ENCODE data around the gene POC1A.
"Not testable (repeated sequence)": the region's sequence is repeated elsewhere in the genome, so short reads cannot be mapped to it uniquely, and the experiment has no call there.

The POC1A gene

GRCh38 chr3:52175416-52176179 is 21.4 kb upstream of the POC1A start:
- H3K4me1 Mint-ChIP-seq (ENCODE audit: low read depth), result peaks cover 3% of the 10 kb centered on the region
- no peak overlapping the region for H3K4me3 Mint-ChIP-seq
- no peaks in the 10 kb centered on the region for H3K36me3 Mint-ChIP-seq
- no peaks in the 10 kb centered on the region for H3K9me3 Mint-ChIP-seq (ENCODE audit: low read depth)
- no peak overlapping the region for H3K27ac Mint-ChIP-seq
- H3K27me3 Mint-ChIP-seq, result no peaks in the 10 kb centered on the region

- no peak overlapping the region for H3K27ac Mint-ChIP-seq
- no peaks in the 10 kb centered on the region for H3K36me3 Mint-ChIP-seq
- H3K4me1 Mint-ChIP-seq (ENCODE audit: low read depth), result peaks cover 3% of the 10 kb centered on the region
These were observed 20.7 kb upstream of the POC1A start for GRCh38 chr3:52174896-52175295.

GRCh38 chr3:52173101-52173500 is 18.9 kb upstream of the POC1A start:
- Mint-ChIP-seq H3K4me1 (ENCODE audit: low read depth) (peaks cover 3% of the 10 kb centered on the region), H3K4me3 (no peak overlapping the region), H3K27me3 (no peaks in the 10 kb centered on the region), H3K9me3 (ENCODE audit: low read depth) (no peaks in the 10 kb centered on the region), H3K27ac (no peak overlapping the region), H3K36me3 (no peaks in the 10 kb centered on the region)

More at GRCh38 chr3:52174896-52175295, 20.7 kb upstream of the POC1A start:
- Mint-ChIP-seq H3K9me3 (ENCODE audit: low read depth) (no peaks in the 10 kb centered on the region), H3K27me3 (no peaks in the 10 kb centered on the region), H3K4me3 (no peak overlapping the region)

- Mint-ChIP-seq H3K27ac (no peak overlapping the region), H3K27me3 (no peaks in the 10 kb centered on the region), H3K36me3 (peaks cover 2% of the 10 kb centered on the region), H3K9me3 (ENCODE audit: low read depth) (no peaks in the 10 kb centered on the region), H3K4me1 (ENCODE audit: low read depth) (peaks cover 3% of the 10 kb centered on the region), H3K4me3 (no peak overlapping the region)
These were observed 18.1 kb upstream of the POC1A start for GRCh38 chr3:52172262-52172757.

GRCh38 chr3:52171514-52172261 is 17.5 kb upstream of the POC1A start:
- H3K4me3 Mint-ChIP-seq, result no peak overlapping the region
- peaks cover 2% of the 10 kb centered on the region for H3K36me3 Mint-ChIP-seq
- no peak overlapping the region for H3K27ac Mint-ChIP-seq
- H3K27me3 Mint-ChIP-seq, result no peaks in the 10 kb centered on the region
- H3K9me3 Mint-ChIP-seq (ENCODE audit: low read depth), result no peaks in the 10 kb centered on the region
- peaks cover 3% of the 10 kb centered on the region for H3K4me1 Mint-ChIP-seq (ENCODE audit: low read depth)

- not testable (repeated sequence) for H3K36me3 Mint-ChIP-seq; H3K4me1 Mint-ChIP-seq (ENCODE audit: low read depth); H3K9me3 Mint-ChIP-seq (ENCODE audit: low read depth); H3K4me3 Mint-ChIP-seq; H3K27me3 Mint-ChIP-seq; H3K27ac Mint-ChIP-seq
These were observed 16.0 kb upstream of the POC1A start for GRCh38 chr3:52170217-52170616.

- Mint-ChIP-seq H3K27me3 (no peaks in the 10 kb centered on the region), H3K4me1 (ENCODE audit: low read depth) (peaks cover 3% of the 10 kb centered on the region), H3K36me3 (peaks cover 2% of the 10 kb centered on the region), H3K27ac (no peak overlapping the region), H3K4me3 (no peak overlapping the region), H3K9me3 (ENCODE audit: low read depth) (no peaks in the 10 kb centered on the region)
These were observed 13.0 kb upstream of the POC1A start for GRCh38 chr3:52167240-52167639.

GRCh38 chr3:52162250-52162872 is 8.1 kb upstream of the POC1A start:
- no peaks in the 10 kb centered on the region for H3K27me3 Mint-ChIP-seq
- no peak overlapping the region for H3K4me3 Mint-ChIP-seq
- no peak overlapping the region for H3K27ac Mint-ChIP-seq
- H3K4me1 Mint-ChIP-seq (ENCODE audit: low read depth), result no peaks in the 10 kb centered on the region
- peaks cover under 1% of the 10 kb centered on the region for H3K36me3 Mint-ChIP-seq
- H3K9me3 Mint-ChIP-seq (ENCODE audit: low read depth), result no peaks in the 10 kb centered on the region

- no peaks in the 10 kb centered on the region for H3K9me3 Mint-ChIP-seq (ENCODE audit: low read depth)
- H3K27me3 Mint-ChIP-seq, result no peaks in the 10 kb centered on the region
- H3K4me3 Mint-ChIP-seq, result no peak overlapping the region
- no peak overlapping the region for H3K27ac Mint-ChIP-seq
- peaks cover 8% of the 10 kb centered on the region for H3K4me1 Mint-ChIP-seq (ENCODE audit: low read depth)
- no peaks in the 10 kb centered on the region for H3K36me3 Mint-ChIP-seq
These were observed 5.3 kb upstream of the POC1A start for GRCh38 chr3:52159503-52159902.

GRCh38 chr3:52155912-52156311 is 1.7 kb upstream of the POC1A start:
- Mint-ChIP-seq H3K4me3 (peak overlapping the region; percentile 66), H3K27me3 (no peaks in the 10 kb centered on the region), H3K4me1 (ENCODE audit: low read depth) (peaks cover 8% of the 10 kb centered on the region), H3K36me3 (no peaks in the 10 kb centered on the region), H3K9me3 (ENCODE audit: low read depth) (no peaks in the 10 kb centered on the region), H3K27ac (peak overlapping the region; percentile 30)

- H3K27me3 Mint-ChIP-seq, result no peaks in the 10 kb centered on the region
- peak overlapping the region; percentile 91 for H3K4me3 Mint-ChIP-seq
- H3K36me3 Mint-ChIP-seq, result no peaks in the 10 kb centered on the region
- H3K9me3 Mint-ChIP-seq (ENCODE audit: low read depth), result no peaks in the 10 kb centered on the region
- H3K27ac Mint-ChIP-seq, result no peak overlapping the region
- peaks cover 8% of the 10 kb centered on the region for H3K4me1 Mint-ChIP-seq (ENCODE audit: low read depth)
These were observed 680 bp downstream of the POC1A start for GRCh38 chr3:52153389-52154096.

- not testable (repeated sequence) for H3K27ac Mint-ChIP-seq; H3K4me1 Mint-ChIP-seq (ENCODE audit: low read depth); H3K9me3 Mint-ChIP-seq (ENCODE audit: low read depth); H3K36me3 Mint-ChIP-seq; H3K4me3 Mint-ChIP-seq; H3K27me3 Mint-ChIP-seq
These were observed 2.2 kb downstream of the POC1A start for GRCh38 chr3:52151991-52152390.

- no peak overlapping the region for H3K4me3 Mint-ChIP-seq
- H3K36me3 Mint-ChIP-seq, result no peaks in the 10 kb centered on the region
- no peaks in the 10 kb centered on the region for H3K27me3 Mint-ChIP-seq
- peaks cover 8% of the 10 kb centered on the region for H3K4me1 Mint-ChIP-seq (ENCODE audit: low read depth)
- H3K27ac Mint-ChIP-seq, result no peak overlapping the region
- no peaks in the 10 kb centered on the region for H3K9me3 Mint-ChIP-seq (ENCODE audit: low read depth)
These were observed 3.4 kb downstream of the POC1A start for GRCh38 chr3:52150860-52151259.

- H3K4me3 Mint-ChIP-seq, result no peak overlapping the region
- no peaks in the 10 kb centered on the region for H3K36me3 Mint-ChIP-seq
These were observed 3.9 kb downstream of the POC1A start for GRCh38 chr3:52150357-52150756.

GRCh38 chr3:52149726-52150125 is 4.5 kb downstream of the POC1A start:
- Mint-ChIP-seq H3K27ac (no peak overlapping the region), H3K9me3 (ENCODE audit: low read depth) (no peaks in the 10 kb centered on the region), H3K4me1 (ENCODE audit: low read depth) (peaks cover 1% of the 10 kb centered on the region), H3K4me3 (no peak overlapping the region), H3K27me3 (no peaks in the 10 kb centered on the region), H3K36me3 (no peaks in the 10 kb centered on the region)

More at GRCh38 chr3:52150357-52150756, 3.9 kb downstream of the POC1A start:
- H3K9me3 Mint-ChIP-seq (ENCODE audit: low read depth), result no peaks in the 10 kb centered on the region
- peaks cover 4% of the 10 kb centered on the region for H3K4me1 Mint-ChIP-seq (ENCODE audit: low read depth)
- no peaks in the 10 kb centered on the region for H3K27me3 Mint-ChIP-seq
- no peak overlapping the region for H3K27ac Mint-ChIP-seq
